ENCODE results near the gene GIT2.

Gene GIT2

GRCh38 chr12:109972821-109973220, 23.3 kb downstream of the GIT2 start:
- no peak for DNase-seq

GRCh38 chr12:109968801-109969200, 27.4 kb downstream of the GIT2 start:
- DNase-seq: no peak

- DNase-seq: no peak
These were observed 28.1 kb downstream of the GIT2 start for GRCh38 chr12:109968032-109968420.

- no peak for DNase-seq
These were observed 28.7 kb downstream of the GIT2 start for GRCh38 chr12:109967383-109968031.

- no peak for DNase-seq
These were observed 29.6 kb downstream of the GIT2 start for GRCh38 chr12:109966546-109966945.

GRCh38 chr12:109963743-109964429, 32.3 kb downstream of the GIT2 start:
- DNase-seq: no peak

GRCh38 chr12:109963330-109963729, 32.8 kb downstream of the GIT2 start:
- no peak for DNase-seq

- DNase-seq: no peak
These were observed 33.8 kb downstream of the GIT2 start for GRCh38 chr12:109962398-109962797.

- DNase-seq: no peak
These were observed 34.6 kb downstream of the GIT2 start for GRCh38 chr12:109961612-109962011.

GRCh38 chr12:109961201-109961600, 35.0 kb downstream of the GIT2 start:
- no peak for DNase-seq

- DNase-seq: no peak
These were observed 36.6 kb downstream of the GIT2 start for GRCh38 chr12:109959411-109960093.

GRCh38 chr12:109958374-109958773, 37.8 kb downstream of the GIT2 start:
- no peak for DNase-seq

GRCh38 chr12:109953656-109954055, 42.5 kb downstream of the GIT2 start:
- no peak for DNase-seq

GRCh38 chr12:109952873-109953272, 43.3 kb downstream of the GIT2 start:
- no peak for DNase-seq

GRCh38 chr12:109952160-109952858, 43.9 kb downstream of the GIT2 start:
- DNase-seq: no peak

GRCh38 chr12:109951751-109952150, 44.4 kb downstream of the GIT2 start:
- no peak for DNase-seq

- no peak for DNase-seq
These were observed 45.0 kb downstream of the GIT2 start for GRCh38 chr12:109951136-109951535.

- no peak for DNase-seq
These were observed 45.5 kb downstream of the GIT2 start for GRCh38 chr12:109950625-109951024.

GRCh38 chr12:109949089-109949488, 47.1 kb downstream of the GIT2 start:
- DNase-seq: no peak

GRCh38 chr12:109948368-109948767, 47.8 kb downstream of the GIT2 start:
- DNase-seq: no peak

- DNase-seq: no peak
These were observed 48.6 kb downstream of the GIT2 start for GRCh38 chr12:109947521-109947920.

- DNase-seq: no peak
These were observed 49.3 kb downstream of the GIT2 start for GRCh38 chr12:109946913-109947312.

GRCh38 chr12:109946505-109946904, 49.7 kb downstream of the GIT2 start:
- no peak for DNase-seq
